Breast epithelium (tissue), 4 donors: ENCODE data around the gene OS9. TPM values are rescaled to one million over a fixed set of nuclear protein-coding genes. Genes with fewer than 3 reads are reported as not detected.
"Not testable (repeated sequence)": the region's sequence is repeated elsewhere in the genome, so short reads cannot be mapped to it uniquely, and the experiment has no call there.

Source experiments
- DNase-seq, 2 donors: peaks; one replicate each; pipeline ENCODE4 v3.0.0-alpha.2; 2019; ENCODE audit warnings: low spot score in 2 of 2
- H3K27ac ChIP-seq, 2 donors: fragments of 200-600 bp; sonication (generic) in 1 of 2; one replicate each; pipeline ENCODE4 v1.5.1; 2016 to 2019; ENCODE audit warnings: mild to moderate bottlenecking in 1 of 2
- H3K27me3 ChIP-seq, 2 donors: fragments of 200-600 bp; sonication (generic) in 1 of 2; one replicate each; pipeline versions ENCODE4 v1.5.1 to v1.6.0; 2017 to 2019; ENCODE audit warnings: control low read depth in 1 of 2, mild to moderate bottlenecking in 1 of 2
- H3K36me3 ChIP-seq: fragments of 200-600 bp; one replicate; pipeline ENCODE4 v1.5.1; 2019
- H3K4me1 ChIP-seq, 2 donors: fragments of 200-600 bp; sonication (generic); one replicate each; pipeline ENCODE4 v1.5.1; 2016 to 2019; ENCODE audit warnings: control low read depth in 1 of 2
- H3K4me3 ChIP-seq, 3 donors: fragments of 200-600 bp; sonication (generic); 1 replicate in 2 of 3; 2 replicates in 1 of 3; pipeline ENCODE4 v1.5.1; 2016 to 2019; ENCODE audit warnings: mild to moderate bottlenecking in 3 of 3, moderate library complexity in 2 of 3
- H3K9me3 ChIP-seq, 2 donors: fragments of 200-600 bp; sonication (generic) in 1 of 2; one replicate each; pipeline ENCODE4 v1.5.1; 2016 to 2019; ENCODE audit warnings: control low read depth in 1 of 2
- POLR2A ChIP-seq: fragments of 450-650 bp; IDR thresholded peaks from one replicate; pipeline ENCODE4 v1.6.1; 2016; ENCODE audit warnings: antibody characterized with exemption, mild to moderate bottlenecking, moderate library complexity
- POLR2AphosphoS5 ChIP-seq, 3 donors: sonication (generic); formaldehyde crosslinking; IDR thresholded peaks; one replicate each; pipeline ENCODE4 v1.6.1; 2017; ENCODE audit warnings: antibody characterized with exemption in 3 of 3
- intact Hi-C: fragments of 100-400 bp; cut with DNase I; formaldehyde crosslinking; loops from one replicate; pipeline ENCODE4 v1.15.1; 2023; ENCODE audit warnings: low total_unique reads
- total RNA-seq, 3 donors: library from RNA; depleted of rRNA; stranded (reverse); fragments of >200 nt; gene quantifications; one replicate each; pipeline ENCODE4 v1.1.0, GENCODE V29; 2016
- TF ChIP-seq, protein P1 (sequence below), 3 donors: fragments of 450-650 bp; IDR thresholded peaks; one replicate each; pipeline ENCODE4 v1.5.1; 2016 to 2017; ENCODE audit warnings: antibody characterized with exemption in 3 of 3, mild to moderate bottlenecking in 3 of 3, moderate library complexity in 3 of 3

The OS9 gene
- total RNA-seq, 3 donors from 2014 or later: 184 to 431 (median 213) TPM

- Histone ChIP-seq H3K36me3 (no peaks in the 10 kb centered on the region), H3K4me3 (no peak overlapping the region), H3K9me3 (no peaks in the 10 kb centered on the region), H3K4me1 (no peaks in the 10 kb centered on the region), H3K27me3 (no peaks in the 10 kb centered on the region), H3K27ac (no peak overlapping the region)
- no peak for DNase-seq
- TF ChIP-seq POLR2A: no peak
- no peak for TF ChIP-seq POLR2AphosphoS5 (IDR thresholded peaks at IDR 0.05)
- TF ChIP-seq, protein P1, sequence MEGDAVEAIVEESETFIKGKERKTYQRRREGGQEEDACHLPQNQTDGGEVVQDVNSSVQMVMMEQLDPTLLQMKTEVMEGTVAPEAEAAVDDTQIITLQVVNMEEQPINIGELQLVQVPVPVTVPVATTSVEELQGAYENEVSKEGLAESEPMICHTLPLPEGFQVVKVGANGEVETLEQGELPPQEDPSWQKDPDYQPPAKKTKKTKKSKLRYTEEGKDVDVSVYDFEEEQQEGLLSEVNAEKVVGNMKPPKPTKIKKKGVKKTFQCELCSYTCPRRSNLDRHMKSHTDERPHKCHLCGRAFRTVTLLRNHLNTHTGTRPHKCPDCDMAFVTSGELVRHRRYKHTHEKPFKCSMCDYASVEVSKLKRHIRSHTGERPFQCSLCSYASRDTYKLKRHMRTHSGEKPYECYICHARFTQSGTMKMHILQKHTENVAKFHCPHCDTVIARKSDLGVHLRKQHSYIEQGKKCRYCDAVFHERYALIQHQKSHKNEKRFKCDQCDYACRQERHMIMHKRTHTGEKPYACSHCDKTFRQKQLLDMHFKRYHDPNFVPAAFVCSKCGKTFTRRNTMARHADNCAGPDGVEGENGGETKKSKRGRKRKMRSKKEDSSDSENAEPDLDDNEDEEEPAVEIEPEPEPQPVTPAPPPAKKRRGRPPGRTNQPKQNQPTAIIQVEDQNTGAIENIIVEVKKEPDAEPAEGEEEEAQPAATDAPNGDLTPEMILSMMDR (IDR thresholded peaks at IDR 0.05): no peak
- intact Hi-C loops: no loop called here
Observed at GRCh38 chr12:57672801-57673200, 21.1 kb upstream of the OS9 start.

GRCh38 chr12:57674691-57675090, 19.2 kb upstream of the OS9 start:
- Histone ChIP-seq H3K4me3 (no peak overlapping the region), H3K9me3 (no peaks in the 10 kb centered on the region), H3K36me3 (no peaks in the 10 kb centered on the region), H3K4me1 (no peaks in the 10 kb centered on the region), H3K27me3 (no peaks in the 10 kb centered on the region), H3K27ac (no peak overlapping the region)
- no peak for DNase-seq
- TF ChIP-seq, protein P1 (IDR thresholded peaks at IDR 0.05): no peak
- TF ChIP-seq POLR2AphosphoS5 (IDR thresholded peaks at IDR 0.05) (no peak), POLR2A (no peak)
- intact Hi-C loops: no loop called here

GRCh38 chr12:57677947-57678346, 16.0 kb upstream of the OS9 start:
- H3K9me3 ChIP-seq, H3K4me1 ChIP-seq, H3K27ac ChIP-seq, DNase-seq, H3K27me3 ChIP-seq, intact Hi-C loops, H3K4me3 ChIP-seq, H3K36me3 ChIP-seq: not testable (repeated sequence)

DNA sequence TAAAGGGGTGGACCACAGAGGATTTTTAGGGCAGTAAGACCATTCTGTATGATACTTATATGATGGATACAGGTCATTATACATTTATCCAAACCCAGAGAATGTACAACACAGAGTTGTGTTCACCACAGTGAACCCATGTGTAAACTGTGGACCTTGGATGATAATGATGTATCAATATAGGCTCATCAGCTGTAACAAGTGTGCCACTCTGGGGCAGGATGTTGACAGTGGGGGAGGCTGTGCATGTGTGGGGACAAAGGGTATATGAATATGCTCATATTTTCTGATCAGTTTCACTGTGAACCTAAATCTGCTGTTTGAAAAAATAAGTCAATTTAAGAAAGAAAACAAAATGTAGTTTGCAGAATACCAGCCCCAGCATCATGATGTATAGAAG, 14.2 kb upstream of the OS9 start:
- H3K27me3 ChIP-seq: no peaks in the 10 kb centered on the region
- no peaks in the 10 kb centered on the region for H3K4me1 ChIP-seq
- no peaks in the 10 kb centered on the region for H3K36me3 ChIP-seq
- no peak overlapping the region for H3K27ac ChIP-seq
- TF ChIP-seq, protein P1 (IDR thresholded peaks at IDR 0.05): no peak
- TF ChIP-seq POLR2AphosphoS5 (IDR thresholded peaks at IDR 0.05) (no peak), POLR2A (no peak)
- intact Hi-C loops: no loop called here
- no peak overlapping the region for H3K4me3 ChIP-seq
- no peak for DNase-seq
- H3K9me3 ChIP-seq: no peaks in the 10 kb centered on the region

GRCh38 chr12:57687862-57688261, 6.1 kb upstream of the OS9 start:
- no peak overlapping the region for H3K4me3 ChIP-seq
- no peaks in the 10 kb centered on the region for H3K9me3 ChIP-seq
- no peak for DNase-seq

More at GRCh38 chr12:57687862-57688261, 6.1 kb upstream of the OS9 start:
- Histone ChIP-seq H3K36me3 (no peaks in the 10 kb centered on the region), H3K27ac (no peak overlapping the region), H3K4me1 (no peaks in the 10 kb centered on the region), H3K27me3 (no peaks in the 10 kb centered on the region)
- TF ChIP-seq POLR2A: no peak
- TF ChIP-seq POLR2AphosphoS5 (IDR thresholded peaks at IDR 0.05): no peak
- TF ChIP-seq, protein P1 (IDR thresholded peaks at IDR 0.05): no peak
- intact Hi-C loops: no loop called here
